ENCODE data around the gene ACVR2B.

- TF ChIP-seq CTCF (IDR thresholded peaks at IDR 0.05; ENCODE audit: poor library complexity) (no peak), EZH2 (IDR thresholded peaks at IDR 0.05; ENCODE audit: borderline replicate concordance) (no peak), EZH2phosphoT487 (IDR thresholded peaks at IDR 0.05; ENCODE audit: low read depth, severe bottlenecking, unreplicated experiment) (no peak)
These were observed 12.0 kb downstream of the ACVR2B start for GRCh38 chr3:38465588-38466154.

All from hepatocyte (in vitro differentiated cells).